NCI-H1930 (cell line): ENCODE data around the gene CEACAM21.

Experiments used
- DNase-seq, 2 experiments: peaks; one replicate each; lab custom pipeline; 2025; lab: John Stamatoyannopoulos, UW

CEACAM21 gene

DNA sequence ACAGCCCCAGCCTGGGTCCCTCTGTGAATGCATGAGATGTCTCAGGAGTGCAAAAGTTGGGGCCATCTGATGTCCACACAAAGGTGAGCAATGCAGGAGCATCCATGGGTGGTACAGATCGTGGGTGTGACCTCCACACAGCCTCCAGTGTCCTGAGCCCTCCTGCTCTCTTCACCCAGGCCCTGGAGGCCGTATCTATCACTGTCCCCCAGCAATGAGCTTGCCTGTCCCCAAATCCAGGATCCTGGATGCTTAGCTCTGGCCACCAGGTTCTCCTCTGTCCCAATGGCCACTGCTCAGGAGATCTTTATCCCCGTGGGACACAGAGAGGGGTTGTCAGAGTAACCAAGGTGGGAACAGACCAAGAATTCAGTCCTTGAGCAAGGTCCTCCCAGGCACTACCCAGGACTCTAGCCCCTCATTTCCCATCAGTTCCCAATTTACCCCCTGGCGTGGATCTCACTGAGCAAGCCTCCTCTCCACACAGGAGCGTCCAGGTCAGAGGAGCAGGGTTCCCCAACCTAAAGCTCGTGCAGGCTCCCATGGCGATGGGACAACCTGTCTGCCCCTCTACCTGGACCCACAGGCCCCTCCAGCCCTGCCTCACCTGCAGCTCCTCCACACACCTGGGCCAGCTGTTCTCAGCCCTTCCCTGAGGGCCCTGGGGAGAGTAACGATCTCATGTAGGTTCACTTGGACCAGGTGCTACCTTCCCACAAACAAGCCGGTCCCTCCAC is 11.3 kb downstream of the CEACAM21 start:
- no peak for DNase-seq

DNA sequence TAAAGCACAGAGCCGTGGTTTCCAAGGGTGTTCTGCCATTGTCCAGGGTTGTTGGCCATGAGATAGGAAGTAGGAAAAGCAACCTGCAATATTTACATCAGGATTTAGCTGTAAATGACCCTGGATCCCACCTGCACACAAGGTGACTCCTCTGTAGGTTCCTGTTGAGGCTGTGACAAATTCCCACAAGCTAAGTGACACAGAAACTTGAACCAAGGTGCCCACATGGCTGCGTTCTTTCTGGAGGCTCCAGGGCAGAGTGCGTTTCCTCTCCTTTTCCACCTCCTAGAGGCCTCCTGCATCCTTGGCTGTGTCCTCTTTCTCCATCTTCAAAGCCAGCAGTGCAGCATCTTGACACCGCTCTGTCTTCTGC is 11.9 kb downstream of the CEACAM21 start:
- no peak for DNase-seq

DNA sequence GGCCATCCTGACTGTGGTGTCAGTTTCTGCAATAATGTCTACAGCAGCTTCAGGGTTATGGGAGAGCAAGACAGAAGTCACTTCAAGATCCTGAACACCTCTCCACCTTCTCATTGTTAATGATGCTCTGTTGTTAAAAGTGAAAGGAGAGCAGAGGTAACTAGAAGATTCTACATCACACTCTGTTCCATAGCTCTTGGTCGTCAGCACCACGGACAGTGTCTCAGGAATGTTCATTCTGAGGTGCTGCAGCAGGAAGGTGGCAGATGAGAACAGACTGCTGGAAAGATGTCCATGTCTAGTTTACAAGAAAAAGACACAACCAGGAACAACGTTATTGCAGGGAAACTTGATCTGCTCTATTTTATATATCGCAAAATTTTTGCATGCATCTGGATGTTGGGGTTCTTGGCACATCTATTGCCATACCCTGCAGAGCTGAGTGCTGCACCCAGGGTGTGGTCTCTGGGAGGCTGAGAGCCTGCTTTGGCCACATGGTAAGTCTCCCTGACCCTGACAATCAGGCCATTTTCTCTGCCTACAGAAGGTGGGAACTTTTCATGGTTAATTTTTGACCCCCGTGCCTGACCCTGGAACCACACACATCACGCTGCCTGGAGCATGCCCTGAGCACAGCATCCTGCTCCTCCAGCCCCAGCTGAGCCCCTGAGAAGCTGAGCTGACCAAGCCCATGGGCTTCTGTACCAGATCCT is 12.7 kb downstream of the CEACAM21 start:
- DNase-seq: no peak

DNA sequence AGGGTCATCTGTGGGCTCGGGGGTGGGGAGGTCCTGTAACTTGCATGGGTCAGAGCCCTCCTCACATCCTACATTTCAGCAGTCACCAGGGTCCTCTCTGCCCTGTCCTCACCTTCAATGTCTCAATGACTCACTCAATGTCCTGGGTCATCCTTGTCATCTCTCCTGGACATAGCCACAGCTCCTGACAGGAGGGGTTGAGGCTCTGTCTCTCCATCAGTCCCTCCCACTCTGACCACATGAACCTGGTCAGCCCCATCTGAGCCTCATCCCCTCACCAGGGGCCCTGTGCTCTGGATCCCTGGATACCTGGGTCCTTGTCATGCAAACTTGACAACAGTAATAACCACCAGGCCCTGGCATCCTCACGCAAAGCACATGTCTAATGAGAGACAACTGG is 13.4 kb downstream of the CEACAM21 start:
- DNase-seq: no peak

DNA sequence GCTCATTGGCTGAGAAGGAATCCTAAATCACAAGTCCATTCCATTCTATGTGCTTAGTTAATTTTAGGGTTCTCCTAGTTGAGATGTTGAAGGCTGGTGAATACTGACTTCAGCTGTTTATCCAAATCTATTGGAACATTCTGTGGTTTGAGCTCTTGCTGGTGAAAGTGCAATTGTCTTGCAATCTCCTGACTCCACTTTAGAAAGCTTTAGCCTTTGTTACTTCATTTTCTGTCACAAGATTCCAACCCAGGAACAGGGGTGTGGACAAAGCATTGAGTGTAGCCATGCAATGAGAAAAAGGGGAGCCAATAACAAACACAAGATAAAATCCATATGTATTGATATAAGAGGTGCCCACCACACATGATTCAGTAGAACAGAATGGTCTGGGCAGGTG is 15.0 kb downstream of the CEACAM21 start:
- no peak for DNase-seq

DNA sequence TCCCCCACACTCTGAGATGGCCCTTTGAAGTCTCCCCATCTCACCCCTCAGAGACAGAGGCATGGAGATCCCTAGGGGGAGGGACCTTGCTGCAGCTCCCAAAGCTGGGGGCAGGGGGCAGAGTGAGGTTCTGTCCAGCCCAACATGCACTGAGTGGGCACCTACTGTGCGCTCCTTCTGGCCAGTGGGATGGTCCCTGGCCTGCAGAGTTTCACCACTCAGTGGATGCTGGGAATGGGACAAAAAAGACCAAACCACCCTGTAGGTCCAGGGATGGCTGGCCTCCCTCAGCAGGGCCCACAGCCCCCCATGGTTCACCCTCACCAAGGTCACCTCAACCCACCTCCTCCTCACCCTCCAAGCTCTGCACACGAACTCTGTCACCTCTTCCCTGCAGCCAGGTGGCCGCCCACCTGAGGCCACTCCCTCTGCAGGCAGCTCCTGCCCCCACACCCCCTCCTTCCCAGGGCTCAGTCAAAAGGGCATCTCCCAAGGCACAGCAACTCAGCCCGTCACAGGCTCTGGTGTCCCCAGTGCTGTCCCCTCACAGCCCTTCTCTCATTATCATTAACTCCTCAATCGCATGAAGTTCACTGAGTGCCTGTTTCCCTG is 16.1 kb downstream of the CEACAM21 start:
- DNase-seq: no peak

DNA sequence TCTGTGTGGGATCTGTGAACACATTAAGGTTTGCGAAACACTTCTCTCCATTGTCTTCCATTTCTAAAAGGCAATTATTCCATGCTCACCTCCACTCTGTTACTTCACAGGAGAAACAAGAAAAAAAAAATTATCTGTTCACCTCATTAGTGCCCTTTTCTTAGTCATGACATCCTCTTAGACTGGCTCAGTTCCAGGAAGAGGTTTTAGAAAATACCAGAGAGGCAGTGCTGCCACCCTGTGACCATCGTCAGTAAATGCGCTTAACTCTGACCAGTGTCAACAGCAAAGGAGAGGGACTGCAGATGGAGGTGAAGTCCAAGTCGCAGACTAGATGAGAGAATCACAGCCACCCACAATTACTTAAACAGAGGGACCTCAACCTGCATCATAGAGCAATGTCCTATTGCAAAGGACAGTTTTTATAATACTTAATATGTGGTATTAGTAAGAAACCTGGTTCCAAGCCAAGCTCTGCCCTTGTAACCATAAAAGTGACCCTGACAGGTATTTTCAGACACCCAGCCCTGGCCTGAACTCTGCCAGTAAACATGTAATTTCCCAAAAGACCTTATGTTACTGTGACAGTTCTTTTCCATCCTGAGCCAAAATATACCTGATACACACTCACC is 19.4 kb downstream of the CEACAM21 start:
- DNase-seq: peak; percentile 32 to 43

DNA sequence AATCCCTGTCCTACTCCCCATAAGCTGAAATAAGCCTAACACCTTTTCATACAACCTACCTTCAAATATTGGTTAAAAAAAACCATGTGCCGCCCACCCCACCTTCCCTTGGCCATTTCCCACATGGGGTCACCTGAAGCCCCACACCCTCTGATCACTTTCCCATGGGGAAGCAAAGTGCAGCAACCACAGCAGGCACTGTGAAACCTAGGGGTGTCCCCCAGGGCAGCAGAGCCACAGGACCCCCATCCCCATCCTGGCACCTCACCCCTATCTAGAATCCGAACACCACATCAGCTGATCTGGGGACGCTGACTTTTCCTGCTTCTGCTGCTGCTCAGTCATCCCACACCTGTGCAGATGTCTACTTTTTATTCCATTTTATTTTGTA is 19.9 kb downstream of the CEACAM21 start:
- no peak for DNase-seq

DNA sequence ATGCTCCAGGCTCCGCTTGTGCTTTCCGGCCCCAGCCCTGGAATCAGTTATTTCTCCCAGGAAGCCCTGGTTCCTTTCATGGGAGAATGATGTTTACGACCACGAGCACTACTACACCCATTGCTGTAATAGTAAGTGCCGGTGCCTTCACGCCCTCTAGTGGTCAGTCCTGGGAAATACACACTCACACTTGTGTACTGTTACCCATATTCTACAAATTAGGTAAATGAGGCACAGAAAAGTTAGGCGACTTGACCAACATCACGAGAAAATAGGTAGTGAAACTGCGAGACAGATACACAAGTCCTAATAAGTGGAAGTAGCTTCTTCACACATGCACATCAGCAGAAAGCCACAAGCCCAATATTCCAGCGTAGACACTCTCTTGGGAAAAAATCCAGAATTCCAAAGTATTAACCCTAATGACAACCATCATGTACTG is 21.7 kb downstream of the CEACAM21 start:
- DNase-seq: peak; percentile 60 to 74

DNA sequence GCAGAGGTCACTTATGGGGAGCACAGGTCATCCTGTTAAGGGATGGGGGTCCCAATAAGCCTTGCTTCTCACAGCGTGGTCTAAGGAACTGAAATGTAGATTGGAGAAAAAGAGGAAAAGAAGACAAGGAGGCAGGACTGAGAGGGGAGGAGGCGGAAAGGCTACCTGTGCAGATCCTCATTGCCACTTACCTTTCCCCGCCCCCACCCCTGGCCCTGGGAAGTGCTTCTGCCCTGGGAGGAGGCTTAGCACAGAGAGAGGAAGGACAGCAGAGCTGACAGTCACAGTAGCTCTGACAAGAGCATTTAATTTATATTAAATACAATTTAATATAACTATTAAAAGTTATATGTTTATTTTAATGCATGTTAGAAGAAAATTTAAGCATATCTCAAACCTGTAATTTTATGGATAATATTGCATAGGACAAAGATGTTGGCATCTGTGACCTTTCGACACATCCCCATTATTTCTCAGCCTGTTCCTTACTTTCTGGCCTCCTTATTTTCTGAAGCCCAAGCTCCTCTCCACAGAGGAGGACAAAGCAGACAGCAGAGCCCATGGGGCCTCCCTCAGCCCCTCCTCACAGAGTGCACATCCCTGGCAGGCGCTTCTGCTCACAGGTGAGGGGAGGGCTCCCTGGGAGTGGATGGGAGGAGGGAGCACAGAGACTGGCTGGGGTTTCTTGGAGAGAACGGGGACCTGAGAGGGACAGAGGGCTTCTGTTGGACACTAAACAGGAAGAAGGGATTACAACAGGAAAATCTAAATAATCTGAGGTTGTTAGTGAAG is 23.4 kb downstream of the CEACAM21 start:
- DNase-seq: no peak

DNA sequence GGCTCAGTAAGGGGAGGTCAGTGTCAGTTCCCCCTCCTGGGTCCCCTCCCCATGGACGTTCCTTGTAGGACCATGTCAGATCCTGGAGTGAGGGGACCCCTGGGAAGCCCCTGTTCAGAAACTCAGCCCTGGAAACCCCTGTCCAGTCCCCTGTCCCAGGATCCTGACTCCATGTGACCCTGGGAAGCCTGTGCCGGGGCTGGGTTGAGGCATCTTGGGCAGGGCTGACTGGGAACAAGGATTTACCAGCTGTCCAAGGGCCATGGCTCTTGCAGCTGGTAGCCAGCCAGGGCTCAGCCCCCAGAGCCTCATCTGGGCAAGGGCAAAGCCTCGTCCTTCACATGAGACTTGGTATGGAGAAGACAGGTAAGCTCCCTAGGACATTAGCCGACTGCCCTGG is 25.8 kb downstream of the CEACAM21 start:
- no peak for DNase-seq

DNA sequence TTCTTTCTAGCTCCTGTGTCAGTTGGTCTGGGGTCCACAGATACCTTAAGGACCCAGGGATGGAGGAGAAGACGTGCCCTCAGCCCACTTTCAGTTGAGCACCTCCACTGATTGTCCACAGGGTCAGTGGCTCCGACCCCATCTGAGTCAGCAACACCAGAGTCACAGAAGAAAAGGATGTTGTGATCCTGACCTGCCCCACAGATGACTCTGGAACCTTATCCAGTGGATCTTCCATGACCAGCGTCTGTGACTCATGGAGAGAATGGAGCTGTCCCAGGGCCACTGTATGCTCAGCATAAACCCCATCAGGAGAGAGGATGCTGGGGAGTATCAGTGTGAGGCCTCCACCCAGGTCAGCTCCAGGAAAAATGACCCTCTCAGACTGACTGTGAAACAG is 28.9 kb downstream of the CEACAM21 start:
- no peak for DNase-seq

DNA sequence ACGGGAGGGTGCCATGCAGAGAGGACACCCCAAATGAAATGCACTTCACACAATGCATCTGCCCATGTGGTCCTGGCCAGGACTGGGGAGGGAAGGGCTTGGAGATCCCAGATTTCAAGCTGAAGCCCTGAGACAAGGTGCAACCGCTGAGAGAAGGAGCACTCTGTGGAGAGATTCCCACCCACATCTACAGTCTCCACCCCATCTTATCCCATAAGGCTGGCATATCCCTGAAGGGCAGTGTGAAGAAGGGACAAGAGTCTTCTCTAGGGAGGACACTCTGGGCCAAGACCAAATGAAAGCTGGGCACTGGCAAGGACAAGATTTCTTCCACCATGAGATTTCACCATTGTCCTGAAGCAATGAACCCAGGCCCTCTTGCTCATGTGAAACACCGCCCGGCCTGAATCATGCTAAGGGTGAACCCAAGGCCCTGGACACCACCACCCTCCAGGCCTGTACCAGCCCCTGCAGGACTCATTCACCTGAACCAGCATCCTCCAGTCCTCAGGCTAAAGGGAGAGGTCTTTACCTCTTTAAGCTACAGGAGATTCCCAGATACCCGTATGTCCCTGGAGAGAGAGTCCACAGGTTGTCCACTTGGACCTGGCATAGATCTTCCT is 30.4 kb downstream of the CEACAM21 start:
- no peak for DNase-seq

DNA sequence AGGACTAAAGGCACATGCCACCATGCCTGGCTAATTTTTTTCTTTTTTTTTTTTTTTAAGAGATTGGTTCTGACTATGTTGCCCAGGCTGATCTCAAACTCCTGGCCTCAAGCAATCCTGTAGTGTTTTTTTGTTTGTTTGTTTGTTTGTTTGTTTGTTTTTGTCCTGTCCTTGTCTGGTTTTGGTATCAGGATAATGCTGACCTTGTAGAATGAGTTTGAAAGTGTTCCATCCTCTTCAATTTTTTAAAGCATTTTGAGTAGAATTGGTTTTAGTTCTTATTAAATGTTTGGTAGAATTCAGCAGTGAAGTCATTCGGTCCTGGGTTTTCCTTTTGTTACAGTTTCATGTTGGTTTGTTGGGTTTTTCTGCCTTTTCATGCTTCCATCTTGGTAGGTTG is 31.7 kb downstream of the CEACAM21 start:
- no peak for DNase-seq

DNA sequence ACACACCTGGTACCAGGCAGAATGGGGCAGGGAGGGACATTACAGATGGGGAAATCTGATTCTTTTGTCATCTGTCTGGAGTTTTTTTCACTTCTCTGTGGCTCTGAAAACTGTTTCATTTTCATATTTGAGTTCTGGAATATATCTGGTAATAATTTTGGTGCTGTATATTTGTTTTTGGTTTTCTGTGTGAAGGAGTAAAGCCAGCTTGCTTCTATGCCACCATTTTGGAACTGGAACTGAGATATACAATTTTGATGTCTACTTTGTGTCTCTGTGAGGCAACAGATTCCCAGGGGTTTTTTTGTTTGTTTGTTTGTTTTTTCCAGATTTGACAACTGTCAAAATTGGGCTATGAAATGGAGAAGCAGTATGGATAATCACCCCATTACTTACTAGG is 34.8 kb downstream of the CEACAM21 start:
- no peak for DNase-seq

DNA sequence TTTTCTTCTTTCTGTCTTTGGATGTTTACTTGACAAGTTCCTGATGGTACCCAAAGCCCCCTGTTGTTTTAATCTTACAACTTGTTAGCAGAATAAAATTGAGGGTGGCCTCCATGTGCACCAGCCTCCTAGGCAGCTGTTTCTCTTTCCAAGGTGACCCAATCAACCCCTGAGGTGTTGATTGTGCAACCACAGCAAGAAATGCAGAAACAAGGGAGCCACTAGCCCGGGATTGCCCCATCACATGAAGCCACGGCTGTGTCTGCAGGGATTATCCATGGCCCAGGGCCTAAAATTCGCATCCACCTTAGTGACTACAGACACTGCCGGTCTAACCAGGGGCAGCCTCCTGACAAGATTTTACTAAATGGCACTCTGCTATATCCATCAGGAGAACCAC is 36.5 kb downstream of the CEACAM21 start:
- no peak for DNase-seq

DNA sequence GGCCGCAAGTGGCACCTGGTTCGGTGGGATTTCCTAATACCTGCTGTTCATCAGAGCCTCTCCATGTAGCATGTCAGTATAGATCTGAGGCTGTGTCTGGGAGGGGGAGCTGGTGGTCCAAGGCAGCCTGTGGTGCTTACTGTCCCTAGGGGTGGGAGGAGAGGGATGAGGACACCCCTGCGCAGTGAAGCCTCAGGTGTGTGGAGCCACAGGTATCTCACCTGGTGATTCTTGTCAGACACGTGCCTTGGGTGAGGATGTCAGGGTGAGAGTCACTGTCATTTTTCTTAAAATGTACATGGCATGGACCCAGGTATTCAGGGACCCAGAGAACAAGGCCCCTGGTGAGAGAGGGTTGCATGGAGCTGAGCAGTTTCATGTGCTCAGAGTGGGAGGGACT is 39.2 kb downstream of the CEACAM21 start:
- DNase-seq: no peak

DNA sequence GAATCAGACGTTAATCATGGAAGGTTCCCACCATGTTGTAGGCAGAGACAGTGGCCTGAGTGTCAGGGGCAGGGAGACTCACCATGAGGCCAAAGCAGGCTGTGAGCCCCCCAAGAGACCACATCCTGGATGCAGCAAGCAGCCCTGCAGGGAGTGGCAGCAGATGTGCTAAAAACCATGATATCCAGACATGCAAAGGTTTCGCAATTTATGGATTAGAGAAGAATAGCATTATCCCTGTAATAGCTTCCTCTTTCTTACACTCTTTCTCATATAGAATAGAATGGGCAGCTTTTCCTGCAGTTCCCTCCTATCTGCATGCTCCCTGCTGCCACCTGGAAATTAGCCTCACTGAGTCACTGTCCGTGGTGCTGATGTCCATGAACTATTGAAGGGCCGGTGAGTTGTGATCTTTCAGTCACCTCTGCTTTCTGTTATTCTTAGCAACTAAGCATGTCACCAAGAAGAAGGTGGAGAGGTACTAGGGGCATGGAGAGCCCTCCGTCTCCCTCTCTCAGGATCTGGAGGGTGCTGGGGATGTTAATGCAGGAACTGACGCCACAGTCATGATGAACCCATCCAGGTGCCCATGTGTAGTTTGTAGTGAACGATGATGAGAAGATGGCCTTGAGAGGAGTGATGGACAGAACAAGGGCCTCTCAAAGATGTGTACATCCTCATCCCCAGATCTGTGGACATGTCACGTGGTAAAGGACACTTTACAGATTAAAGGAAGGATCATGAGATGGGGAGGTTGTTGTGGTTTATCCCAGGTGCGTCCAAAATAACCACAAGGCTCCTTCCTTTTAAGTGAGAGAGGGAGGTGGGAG is 41.0 kb downstream of the CEACAM21 start:
- DNase-seq: no peak

DNA sequence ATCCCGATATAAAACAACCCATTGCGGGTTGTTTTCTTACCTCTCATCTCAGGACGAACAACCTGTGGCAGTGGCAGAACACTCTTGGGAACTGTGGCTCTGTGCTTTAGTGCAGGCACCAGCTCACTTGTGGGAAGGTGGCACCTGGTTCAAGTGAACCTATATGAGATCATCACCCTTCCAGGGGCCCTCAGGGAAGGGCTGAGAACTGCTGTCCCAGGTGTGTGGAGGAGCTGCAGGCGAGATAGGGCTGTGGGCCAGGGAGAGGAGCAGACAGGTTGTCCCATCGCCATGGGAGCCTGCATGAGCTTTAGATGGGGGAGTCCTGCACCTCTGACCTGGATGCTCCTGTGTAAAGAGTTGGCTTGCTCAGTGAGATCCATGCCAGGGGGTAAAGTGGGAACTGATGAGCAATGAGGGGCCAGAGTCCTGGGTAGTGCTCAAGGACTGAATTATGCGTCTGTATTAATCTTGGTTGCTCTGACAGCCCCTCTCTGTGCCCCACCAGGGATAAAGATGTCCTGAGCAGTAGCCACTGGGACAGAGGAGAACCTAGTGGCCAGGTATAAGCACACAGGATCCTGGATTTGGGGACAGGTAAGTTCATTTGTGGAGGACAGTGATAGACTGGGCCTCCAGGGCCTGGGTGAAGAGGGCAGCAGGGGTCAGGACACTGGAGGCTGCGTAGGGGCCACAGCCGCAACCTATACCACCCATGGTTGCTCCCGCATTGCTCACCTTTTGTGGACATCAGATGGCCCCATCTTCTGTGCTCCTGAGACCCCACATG is 42.2 kb downstream of the CEACAM21 start:
- DNase-seq: no peak

DNA sequence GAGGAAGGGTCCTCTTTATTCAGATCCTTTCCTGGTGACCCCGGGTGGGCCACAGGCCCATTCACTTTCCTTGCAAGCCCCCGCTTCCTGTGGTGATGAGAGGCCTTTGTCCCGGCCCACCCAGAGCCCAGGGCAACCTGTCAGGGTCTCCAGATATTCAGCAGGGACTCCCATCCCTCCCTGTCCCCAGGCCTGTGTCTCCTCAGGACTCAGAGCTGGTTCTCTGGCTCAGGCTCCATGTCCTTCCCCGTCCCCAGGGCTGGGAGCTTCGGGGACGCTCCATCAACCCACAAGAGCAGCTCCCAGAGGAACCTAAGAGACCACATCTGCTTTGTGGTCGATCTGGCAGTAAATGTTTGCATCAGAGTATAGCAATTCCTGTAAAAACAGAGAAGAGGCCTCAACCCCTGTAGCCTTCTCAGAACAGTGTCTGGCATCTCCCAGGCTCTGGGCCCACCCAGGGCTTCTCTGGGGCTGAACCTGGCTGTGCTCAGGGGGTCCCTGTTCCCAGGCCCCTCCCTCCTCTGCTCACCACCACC is 43.1 kb downstream of the CEACAM21 start:
- no peak for DNase-seq
